WTC11 (cell line): ENCODE measurements around the gene RIBC2. TPM values are rescaled to one million over a fixed set of nuclear protein-coding genes. Genes with fewer than 3 reads are reported as not detected.

Experiments used
- ATF6 ChIP-seq: sonication (generic); formaldehyde crosslinking; IDR thresholded peaks from 2 replicates; pipeline ENCODE4 v1.8.1; 2023; ENCODE audit warnings: mild to moderate bottlenecking, missing genetic modification reagents
- CBFB ChIP-seq: sonication (generic); formaldehyde crosslinking; IDR thresholded peaks from 2 replicates; pipeline ENCODE4 v1.8.1; 2022; ENCODE audit warnings: mild to moderate bottlenecking, low read depth, missing genetic modification reagents
- CREB1 ChIP-seq: sonication (generic); formaldehyde crosslinking; IDR thresholded peaks from 2 replicates; pipeline ENCODE4 v1.8.0; 2023; ENCODE audit warnings: mild to moderate bottlenecking, missing genetic modification reagents
- CTCF ChIP-seq: fragments of 200-600 bp; IDR thresholded peaks from 2 replicates; pipeline ENCODE4 v1.8.0; 2022; ENCODE audit warnings: antibody characterized with exemption
- E2F5 ChIP-seq: sonication (generic); formaldehyde crosslinking; IDR thresholded peaks from 2 replicates; pipeline ENCODE4 v1.8.1; 2022; ENCODE audit warnings: mild to moderate bottlenecking, moderate library complexity, missing genetic modification reagents
- ESRRA ChIP-seq: sonication (generic); formaldehyde crosslinking; IDR thresholded peaks from 2 replicates; pipeline ENCODE4 v1.8.1; 2022; ENCODE audit warnings: mild to moderate bottlenecking, missing genetic modification reagents, borderline replicate concordance
- GRHL2 ChIP-seq: fragments of 250-450 bp; sonication (Bioruptor Pico); IDR thresholded peaks from 2 replicates; pipeline ENCODE4 v1.8.0; 2022; ENCODE audit warnings: mild to moderate bottlenecking, moderate library complexity; ENCODE audit not compliant: insufficient replicate concordance, severe bottlenecking
- GTF2I ChIP-seq: fragments of 250-450 bp; sonication (Bioruptor Pico); conservative IDR thresholded peaks from 2 replicates; pipeline ENCODE4 v1.4.0; 2021; ENCODE audit warnings: mild to moderate bottlenecking
- HMGA2 ChIP-seq: fragments of 250-450 bp; sonication (Bioruptor Pico); IDR thresholded peaks from 2 replicates; pipeline ENCODE4 v1.4.0; 2021; ENCODE audit warnings: mild to moderate bottlenecking, moderate library complexity
- KAT7 ChIP-seq: sonication (generic); formaldehyde crosslinking; IDR thresholded peaks from 2 replicates; pipeline ENCODE4 v1.8.1; 2023; ENCODE audit warnings: missing genetic modification reagents, mild to moderate bottlenecking, borderline replicate concordance
- MXD4 ChIP-seq: fragments of 250-450 bp; sonication (Bioruptor Pico); IDR thresholded peaks from 2 replicates; pipeline ENCODE4 v1.8.0; 2021; ENCODE audit warnings: mild to moderate bottlenecking, moderate library complexity, borderline replicate concordance
- NFE2L1 ChIP-seq: sonication (generic); formaldehyde crosslinking; IDR thresholded peaks from 2 replicates; pipeline ENCODE4 v1.8.1; 2023; ENCODE audit warnings: missing genetic modification reagents
- PREB ChIP-seq: sonication (generic); formaldehyde crosslinking; IDR thresholded peaks from 2 replicates; pipeline ENCODE4 v1.8.1; 2022; ENCODE audit warnings: mild to moderate bottlenecking, missing genetic modification reagents, moderate library complexity, borderline replicate concordance
- SMAD4 ChIP-seq: sonication (generic); formaldehyde crosslinking; IDR thresholded peaks from 2 replicates; pipeline ENCODE4 v1.8.0; 2022; ENCODE audit warnings: mild to moderate bottlenecking, missing genetic modification reagents
- STAT6 ChIP-seq: sonication (generic); formaldehyde crosslinking; conservative IDR thresholded peaks from 2 replicates; pipeline ENCODE4 v1.8.1; 2023; ENCODE audit warnings: mild to moderate bottlenecking, low read depth, missing genetic modification reagents, moderate library complexity
- TCF7 ChIP-seq: sonication (generic); formaldehyde crosslinking; IDR thresholded peaks from 2 replicates; pipeline ENCODE4 v1.8.0; 2022; ENCODE audit warnings: mild to moderate bottlenecking, low read depth, missing genetic modification reagents, moderate library complexity
- TEAD4 ChIP-seq: sonication (generic); formaldehyde crosslinking; IDR thresholded peaks from 2 replicates; pipeline ENCODE4 v1.8.0; 2022; ENCODE audit warnings: mild to moderate bottlenecking, missing genetic modification reagents
- USF2 ChIP-seq: sonication (generic); formaldehyde crosslinking; IDR thresholded peaks from 2 replicates; pipeline ENCODE4 v1.8.1; 2023; ENCODE audit warnings: mild to moderate bottlenecking, missing genetic modification reagents, moderate library complexity
- ZBTB21 ChIP-seq: sonication (generic); formaldehyde crosslinking; IDR thresholded peaks from 2 replicates; pipeline ENCODE4 v1.8.1; 2023; ENCODE audit warnings: mild to moderate bottlenecking, missing genetic modification reagents, borderline replicate concordance
- ZNF219 ChIP-seq: sonication (generic); formaldehyde crosslinking; IDR thresholded peaks from 2 replicates; pipeline ENCODE4 v1.8.0; 2023; ENCODE audit warnings: missing genetic modification reagents, mild to moderate bottlenecking, borderline replicate concordance
- ZNF317 ChIP-seq: sonication (generic); formaldehyde crosslinking; IDR thresholded peaks from 2 replicates; pipeline ENCODE4 v1.8.1; 2023; ENCODE audit warnings: low read depth, mild to moderate bottlenecking, moderate library complexity, missing genetic modification reagents, borderline replicate concordance
- ZNF423 ChIP-seq: fragments of 250-450 bp; sonication (Bioruptor Pico); IDR thresholded peaks from 2 replicates; pipeline ENCODE4 v2.1.2; 2022; ENCODE audit warnings: mild to moderate bottlenecking, moderate library complexity
- total RNA-seq: library from RNA; stranded (reverse); gene quantifications from 3 replicates; pipeline ENCODE4 v1.2.3, GENCODE V29; 2021
- TF ChIP-seq, protein P1 (sequence below): fragments of 250-450 bp; sonication (Bioruptor Pico); conservative IDR thresholded peaks from 2 replicates; pipeline ENCODE4 v1.9.0; 2021; ENCODE audit warnings: mild to moderate bottlenecking

RIBC2 gene
- total RNA-seq, 1 experiment from 2014 or later = 2.4 TPM

DNA sequence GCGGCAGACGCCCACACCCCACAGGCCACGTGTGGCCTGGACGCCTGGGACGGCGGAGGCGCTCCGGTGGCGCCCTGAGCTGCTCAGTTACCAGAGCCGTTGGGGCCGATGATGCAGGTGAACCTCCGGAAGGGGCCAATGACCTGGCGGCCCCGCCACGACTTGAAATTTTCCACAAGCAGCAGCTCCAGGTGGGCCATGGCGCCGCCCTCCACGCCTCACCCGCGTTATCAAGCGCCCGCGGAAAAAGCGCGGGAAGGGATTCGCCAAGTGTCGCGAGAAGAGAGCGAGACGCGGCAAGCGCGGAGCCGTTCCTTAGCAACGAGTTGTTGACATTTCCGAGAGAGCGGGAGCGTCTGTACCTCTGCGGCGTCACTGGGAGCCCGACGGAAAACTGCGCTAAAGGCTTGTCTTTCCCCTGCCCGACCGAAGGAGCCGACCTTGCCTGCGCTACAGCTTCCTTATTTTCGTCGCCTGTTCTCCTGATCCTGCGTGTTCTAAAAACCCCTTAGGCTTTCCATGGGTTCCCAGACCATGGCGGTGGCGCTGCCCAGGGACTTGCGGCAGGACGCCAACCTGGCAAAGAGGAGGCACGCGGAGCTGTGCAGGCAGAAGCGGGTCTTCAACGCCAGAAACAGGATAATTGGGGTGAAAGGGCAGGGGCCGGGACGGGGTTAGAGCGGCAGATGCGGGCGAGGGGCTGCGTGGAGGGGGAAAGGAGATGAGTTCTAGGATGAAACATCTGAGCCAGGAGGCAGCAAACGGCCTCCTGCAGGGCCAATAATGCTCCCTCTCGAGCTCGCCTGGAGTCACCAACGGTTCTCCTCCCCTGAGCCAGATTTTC is at the start of gene RIBC2, which contains the start of gene SMC1B (continued):
- TF ChIP-seq ATF6 (CRISPR knock-in tag) (no peak), ESRRA (CRISPR knock-in tag) (peak; percentile 74; the same call in 1 of the 2 replicates), TEAD4 (peak; percentile 89), ZNF423 (CRISPR knock-in tag) (no peak), ZNF317 (CRISPR knock-in tag) (peak; percentile 71; the same call in 1 of the 2 replicates), CTCF (no peak), ZBTB21 (peak; percentile 92), HMGA2 (CRISPR knock-in tag) (no peak), CBFB (0 out of 2 replicates have a peak, but pooled peaks have one; percentile 29), SMAD4 (CRISPR knock-in tag) (peak; percentile 88), CREB1 (peak; percentile 96), TCF7 (CRISPR knock-in tag) (peak; percentile 92), GTF2I (CRISPR knock-in tag) (no peak), ZNF219 (CRISPR knock-in tag) (peak; percentile 24; the same call in 1 of the 2 replicates), MXD4 (no peak), PREB (CRISPR knock-in tag) (no peak; the same call in 1 of the 2 replicates), NFE2L1 (peak; percentile 98; the same call in 1 of the 2 replicates), STAT6 (no peak), KAT7 (no peak), E2F5 (CRISPR knock-in tag) (peak; percentile 100), USF2 (no peak), GRHL2 (no peak)
- TF ChIP-seq, protein P1, sequence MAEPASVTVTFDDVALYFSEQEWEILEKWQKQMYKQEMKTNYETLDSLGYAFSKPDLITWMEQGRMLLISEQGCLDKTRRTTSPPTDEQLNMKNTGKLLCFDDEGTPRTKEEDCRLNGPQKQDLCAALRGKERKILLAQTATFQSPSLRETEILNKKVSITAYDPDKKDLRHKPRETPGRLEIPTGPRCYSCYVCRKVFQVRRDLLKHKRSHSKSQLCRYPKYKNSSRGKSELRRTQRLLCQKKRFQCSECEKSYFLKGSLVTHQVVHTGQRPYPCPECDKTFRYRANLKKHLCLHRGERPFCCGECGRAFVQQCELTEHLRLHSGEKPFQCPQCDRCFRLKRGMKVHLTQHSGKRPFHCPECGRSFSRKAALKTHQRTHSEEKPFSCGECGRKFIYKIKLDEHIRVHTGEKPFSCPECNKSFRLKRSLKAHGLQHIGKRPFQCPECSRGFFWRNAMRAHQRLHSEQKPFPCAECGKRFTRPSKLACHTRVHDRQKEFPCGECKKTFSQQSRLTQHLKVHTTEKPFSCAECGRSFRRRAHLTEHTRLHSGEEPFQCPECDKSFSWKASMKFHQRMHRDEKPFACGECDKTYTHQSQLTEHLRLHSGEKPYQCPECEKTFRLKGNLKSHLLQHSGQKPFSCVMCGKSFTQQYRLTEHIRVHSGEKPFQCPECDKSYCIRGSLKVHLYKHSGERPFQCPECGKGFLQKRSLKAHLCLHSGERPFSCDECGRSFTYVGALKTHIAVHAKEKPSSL (CRISPR knock-in tag) = no peak
